GM12878 (cell line): Measurements from ENCODE around the gene MACF1. TPM values are rescaled to one million over a fixed set of nuclear protein-coding genes. Genes with fewer than 3 reads are reported as not detected.

Source experiments
- ATAC-seq: fragments of 200-7000 bp; cut with Tn5 transposase; 3 replicates; pipeline ENCODE4 v1.9.1; 2020; ENCODE audit warnings: mild to moderate bottlenecking, moderate library complexity
- BruUV-seq: library from RNA; stranded (reverse); fragments of 400-500 nt; replicated peaks from 2 replicates; lab custom pipeline; 2021; lab: Mats Ljungman, UMichigan
- CTCF ChIA-PET: fragments of 300-600 bp; sonication (Branson Sonifier 250); formaldehyde crosslinking; extraction: SDS; loops from one replicate; lab custom pipeline; 2021; ENCODE audit warnings: inconsistent platforms; lab: Yijun Ruan, JAX
- POLR2A ChIA-PET: fragments of 350-600 bp; formaldehyde crosslinking; extraction: SDS; loops from one replicate; lab custom pipeline; 2021; ENCODE audit warnings: inconsistent platforms; lab: Charles Lee
- RAD21 ChIA-PET: fragments of 300-600 bp; sonication (Branson Sonifier 250); formaldehyde crosslinking; loops from one replicate; lab custom pipeline; 2023; ENCODE audit warnings: antibody characterized with exemption; ENCODE audit not compliant: unreplicated experiment; lab: Charles Lee
- SMC1A ChIA-PET: fragments of 300-600 bp; sonication (Branson Sonifier 250); formaldehyde crosslinking; loops from one replicate; lab custom pipeline; 2023; ENCODE audit not compliant: unreplicated experiment, uncharacterized antibody; lab: Charles Lee
- DNase-seq: peaks from one replicate; pipeline ENCODE4 v3.0.0-alpha.2; 2011; ENCODE audit warnings: low read depth, low spot score
- FAIRE-seq: peaks from 3 replicates; lab custom pipeline; 2011; peaks lifted over from hg19 to GRCh38; lab: Jason Lieb, UNC
- H2AFZ ChIP-seq: 2 replicates; pipeline ENCODE4 v1.6.0; 2011; ENCODE audit warnings: low read depth, low read length, control low read depth; ENCODE audit not compliant: control insufficient read depth
- H3K27ac ChIP-seq: 2 replicates; pipeline ENCODE4 v1.5.1; 2011; ENCODE audit warnings: control low read depth; ENCODE audit not compliant: control insufficient read depth, insufficient read depth
- H3K27me3 ChIP-seq, 2 experiments: replicated peaks in 1 of 2; 2 replicates each; pipeline versions ENCODE4 v1.6.0 to v1.6.1; 2011; ENCODE audit warnings: low read length in 1 of 2; ENCODE audit not compliant: control insufficient read depth in 2 of 2, insufficient read depth in 2 of 2
- H3K36me3 ChIP-seq, 2 experiments: 2 replicates each; pipeline ENCODE4 v1.5.1; 2011; ENCODE audit warnings: low read length in 1 of 2; ENCODE audit not compliant: control insufficient read depth in 2 of 2, insufficient read depth in 2 of 2
- H3K4me1 ChIP-seq: 2 replicates; pipeline ENCODE4 v1.6.1; 2011; ENCODE audit warnings: mild to moderate bottlenecking, low read length, moderate library complexity, mixed read lengths; ENCODE audit not compliant: control insufficient read depth, insufficient read depth
- H3K4me2 ChIP-seq: 2 replicates; pipeline ENCODE4 v1.6.0; 2011; ENCODE audit warnings: control low read depth; ENCODE audit not compliant: control insufficient read depth, insufficient read depth
- H3K4me3 ChIP-seq: fragments of 200-600 bp; sonication (generic); 2 replicates; pipeline ENCODE4 v1.5.1; 2016
- H3K79me2 ChIP-seq: 2 replicates; pipeline ENCODE4 v1.6.0; 2011; ENCODE audit warnings: low read length; ENCODE audit not compliant: control insufficient read depth, insufficient read depth
- H3K9ac ChIP-seq: 2 replicates; pipeline ENCODE4 v1.8.0; 2011; ENCODE audit warnings: low read length, control low read depth, mixed read lengths; ENCODE audit not compliant: control insufficient read depth, insufficient read depth
- H3K9me3 ChIP-seq: replicated peaks from 3 replicates; pipeline ENCODE4 v1.5.1; 2011; ENCODE audit warnings: mild to moderate bottlenecking, low read length; ENCODE audit not compliant: control insufficient read depth, insufficient read depth
- H4K20me1 ChIP-seq: 2 replicates; pipeline ENCODE4 v1.6.0; 2011; ENCODE audit not compliant: control insufficient read depth, insufficient read depth
- ATF3 ChIP-seq: IDR thresholded peaks from 2 replicates; pipeline ENCODE4 v1.6.1; 2011; ENCODE audit warnings: low read depth, mild to moderate bottlenecking, low read length, moderate library complexity, borderline replicate concordance; ENCODE audit errors: extremely low read depth
- E2F4 ChIP-seq: IDR thresholded peaks from 2 replicates; pipeline ENCODE4 v1.6.1; 2012; ENCODE audit warnings: low read depth, low read length, improper control_type of control experiment
- EP300 ChIP-seq, 2 experiments: fragments of 150-350 bp in 1 of 2; IDR thresholded peaks; 2 replicates each; pipeline ENCODE4 v1.6.1; 2011 to 2012; ENCODE audit warnings: low read depth in 2 of 2, low read length in 2 of 2, borderline replicate concordance in 1 of 2, improper control_type of control experiment in 1 of 2, inconsistent platforms in 1 of 2; ENCODE audit not compliant: control insufficient read depth in 1 of 2
- FOS ChIP-seq: IDR thresholded peaks from 3 replicates; pipeline ENCODE4 v1.6.1; 2011; ENCODE audit warnings: borderline replicate concordance; ENCODE audit not compliant: insufficient read length; ENCODE audit errors: extremely low read depth
- LARP7 ChIP-seq: fragments of 450-650 bp; IDR thresholded peaks from 2 replicates; pipeline ENCODE4 v1.6.1; 2017; ENCODE audit warnings: mild to moderate bottlenecking
- SREBF1 ChIP-seq: IDR thresholded peaks from 2 replicates; pipeline ENCODE4 v1.6.1; 2012; ENCODE audit warnings: mild to moderate bottlenecking, low read length
- SRF ChIP-seq, 2 experiments: IDR thresholded peaks; 2 replicates each; pipeline ENCODE4 v1.6.1; 2011; ENCODE audit warnings: low read depth in 2 of 2, low read length in 2 of 2, mild to moderate bottlenecking in 1 of 2, moderate library complexity in 1 of 2
- WGBS: methylation state at CpG from one replicate; pipeline ENCODE4 v1.1.6; 2016; ENCODE audit warnings: low lambda C conversion rate; ENCODE audit not compliant: insufficient replicate concordance, insufficient coverage; ENCODE audit errors: missing lambda C conversion rate; 5-methylcytosine and 5-hydroxymethylcytosine counted together
- in situ Hi-C: fragments of 300-500 bp; cut with MboI; formaldehyde crosslinking; loops from 9 replicates; pipeline ENCODE4 v1.14.3; 2018; ENCODE audit warnings: mixed read lengths
- intact Hi-C: fragments of 100-400 bp; cut with micrococcal nuclease; formaldehyde crosslinking; loops from one replicate; pipeline ENCODE4 v1.14.2; 2022; ENCODE audit not compliant: unreplicated experiment
- polyA plus RNA-seq, 11 experiments: library from polyadenylated mRNA; depleted of rRNA in 4 of 11; unstranded in 6 of 11; stranded (reverse) in 5 of 11; fragments of >200 nt; fragmentation: Nextera tagmentation in 4 of 11; fragmentation: Illumina TruSeq in 1 of 11; extraction: Ambion mirVana in 4 of 11; extraction: Trizol in 1 of 11; gene quantifications; 1 replicate in 1 of 11; 2 replicates in 10 of 11; pipeline versions ENCODE4 v1.2.1 to v1.2.3, GENCODE V29; 2011 to 2016; ENCODE audit warnings: inconsistent platforms in 2 of 11, missing spikeins in 2 of 11, low read depth in 1 of 11
- total RNA-seq, 4 experiments: library from RNA; depleted of rRNA in 3 of 4; stranded (reverse); fragments of >200 nt in 3 of 4; fragmentation: Illumina TruSeq in 1 of 4; extraction: Trizol in 1 of 4; gene quantifications; 2 replicates each; pipeline versions ENCODE4 v1.2.1 to v1.2.3, GENCODE V29; 2013 to 2021

Gene MACF1
- total and polyA plus RNA-seq, 10 of the 15 experiments (the other 5 are each of a cell fraction or from before 2014, with no cell fraction given), result 15.5 to 201 (median 76.9) TPM

- H2AFZ ChIP-seq, result no peak overlapping the region
- H3K27ac ChIP-seq, result no peak overlapping the region
- DNase-seq (no peak), ATAC-seq (no peak), FAIRE-seq (no peak)
- in situ Hi-C loops (no loop called here), intact Hi-C loops (no loop called here)
- no peak overlapping the region for H3K9ac ChIP-seq
- H3K4me3 ChIP-seq, result no peak overlapping the region
- no peak for TF ChIP-seq ATF3
- TF ChIP-seq SRF (IDR thresholded peaks at IDR 0.05; ENCODE audit: low read depth in 2 of 2, low read length in 2 of 2), result no peak
- no peak for TF ChIP-seq FOS
- TF ChIP-seq SREBF1, result no peak
- no peak for TF ChIP-seq LARP7
- TF ChIP-seq EP300 (IDR thresholded peaks at IDR 0.05; ENCODE audit: borderline replicate concordance in 1 of 2, control insufficient read depth in 1 of 2, low read depth in 2 of 2, low read length in 2 of 2), result no peak
- TF ChIP-seq E2F4, result no peak
- no peak overlapping the region for H3K4me2 ChIP-seq
- peaks cover 7 to 11% of the 10 kb centered on the region in 2 experiments for H3K36me3 ChIP-seq
- 99% methylated on average over 5 of the region's 5 CpGs for WGBS
- no TSS peak for BruUV-seq
- H3K9me3 ChIP-seq, result no peaks in the 10 kb centered on the region
- no peaks in the 10 kb centered on the region for H4K20me1 ChIP-seq
- RAD21 ChIA-PET, result no interaction called here
- SMC1A ChIA-PET, result no interaction called here
- H3K79me2 ChIP-seq, result no peaks in the 10 kb centered on the region
- POLR2A ChIA-PET, result no interaction called here
- no peaks in the 10 kb centered on the region for H3K4me1 ChIP-seq
- H3K27me3 ChIP-seq, result no peaks in the 10 kb centered on the region
- CTCF ChIA-PET, result no interaction called here
Observed at GRCh38 chr1:39301606-39302005, 97.1 kb downstream of the MACF1 start.
